SJSA1 (cell line): Measurements from ENCODE around the gene ZNF436. TPM values are rescaled to one million over a fixed set of nuclear protein-coding genes. Genes with fewer than 3 reads are reported as not detected.
"Not testable (repeated sequence)": the region's sequence is repeated elsewhere in the genome, so short reads cannot be mapped to it uniquely, and the experiment has no call there.

Experiments
- DNase-seq, 2 experiments: peaks; one replicate each; pipeline ENCODE4 v3.0.0-alpha.2; 2015 to 2020; ENCODE audit warnings: low spot score in 2 of 2, low read depth in 1 of 2
- H3K27ac ChIP-seq: fragments of 250-450 bp; sonication (Bioruptor Pico); 2 replicates; pipeline ENCODE4 v1.5.1; 2020; ENCODE audit warnings: mild to moderate bottlenecking, moderate library complexity
- H3K27me3 ChIP-seq: fragments of 250-450 bp; sonication (Bioruptor Pico); replicated peaks from 2 replicates; pipeline ENCODE4 v1.5.1; 2020; ENCODE audit warnings: mild to moderate bottlenecking, moderate library complexity
- H3K36me3 ChIP-seq: fragments of 250-450 bp; sonication (Bioruptor Pico); 2 replicates; pipeline ENCODE4 v1.5.1; 2020; ENCODE audit warnings: mild to moderate bottlenecking
- H3K4me1 ChIP-seq: fragments of 250-450 bp; sonication (Bioruptor Pico); replicated peaks from 2 replicates; pipeline ENCODE4 v1.6.1; 2021; ENCODE audit warnings: mild to moderate bottlenecking
- H3K4me3 ChIP-seq: fragments of 250-450 bp; sonication (Bioruptor Pico); 2 replicates; pipeline ENCODE4 v1.5.1; 2020; ENCODE audit warnings: mild to moderate bottlenecking
- H3K9me3 ChIP-seq: fragments of 250-450 bp; sonication (Bioruptor Pico); replicated peaks from 2 replicates; pipeline ENCODE4 v1.5.1; 2020; ENCODE audit warnings: mild to moderate bottlenecking
- total RNA-seq: library from RNA; depleted of rRNA; stranded (reverse); fragments of >200 nt; shearing (Covaris generic); gene quantifications from 2 replicates; pipeline ENCODE4 v1.2.3, GENCODE V29; 2014

Gene ZNF436
- total RNA-seq, 1 experiment from 2014 or later: 13.7 TPM

- Histone ChIP-seq H3K9me3 (no peaks in the 10 kb centered on the region), H3K36me3 (no peaks in the 10 kb centered on the region), H3K4me1 (peaks cover 17% of the 10 kb centered on the region), H3K4me3 (no peak overlapping the region), H3K27me3 (no peaks in the 10 kb centered on the region), H3K27ac (no peak overlapping the region)
- no peak for DNase-seq
Observed at GRCh38 chr1:23383577-23384311, 14.1 kb upstream of the ZNF436 start.

- H3K27me3 ChIP-seq: no peaks in the 10 kb centered on the region
- DNase-seq: no peak
- H3K9me3 ChIP-seq: no peaks in the 10 kb centered on the region
- no peak overlapping the region for H3K27ac ChIP-seq
- no peaks in the 10 kb centered on the region for H3K36me3 ChIP-seq
- H3K4me3 ChIP-seq: no peak overlapping the region
- peaks cover 32% of the 10 kb centered on the region for H3K4me1 ChIP-seq
Observed at GRCh38 chr1:23381233-23381885, 11.7 kb upstream of the ZNF436 start.

GRCh38 chr1:23380719-23381118, 11.1 kb upstream of the ZNF436 start:
- H3K27ac ChIP-seq: no peak overlapping the region
- no peak for DNase-seq
- peaks cover 37% of the 10 kb centered on the region for H3K4me1 ChIP-seq
- H3K27me3 ChIP-seq: no peaks in the 10 kb centered on the region
- no peaks in the 10 kb centered on the region for H3K36me3 ChIP-seq
- no peak overlapping the region for H3K4me3 ChIP-seq
- no peaks in the 10 kb centered on the region for H3K9me3 ChIP-seq

GRCh38 chr1:23380236-23380635, 10.6 kb upstream of the ZNF436 start:
- not testable (repeated sequence) for H3K9me3 ChIP-seq, H3K27me3 ChIP-seq, H3K4me3 ChIP-seq, H3K36me3 ChIP-seq, DNase-seq, H3K27ac ChIP-seq
- H3K4me1 ChIP-seq: peaks cover 36% of the 10 kb centered on the region

- H3K9me3 ChIP-seq: no peaks in the 10 kb centered on the region
- DNase-seq: peak; percentile 86 to 93
- no peak overlapping the region for H3K4me3 ChIP-seq
- peak overlapping the region; percentile 83 for H3K27ac ChIP-seq
- H3K36me3 ChIP-seq: no peaks in the 10 kb centered on the region
- H3K4me1 ChIP-seq: peaks cover 23% of the 10 kb centered on the region
- H3K27me3 ChIP-seq: no peaks in the 10 kb centered on the region
Observed at GRCh38 chr1:23376890-23377811, 7.5 kb upstream of the ZNF436 start.

GRCh38 chr1:23374079-23374735, 4.6 kb upstream of the ZNF436 start:
- not testable (repeated sequence) for DNase-seq
- H3K4me1 ChIP-seq: peaks cover 36% of the 10 kb centered on the region

GRCh38 chr1:23371987-23372880, 2.6 kb upstream of the ZNF436 start:
- no peaks in the 10 kb centered on the region for H3K27me3 ChIP-seq
- peaks cover 8% of the 10 kb centered on the region for H3K36me3 ChIP-seq
- no peak overlapping the region for H3K27ac ChIP-seq
- H3K9me3 ChIP-seq: no peaks in the 10 kb centered on the region
- DNase-seq: no peak
- H3K4me3 ChIP-seq: no peak overlapping the region
- peaks cover 34% of the 10 kb centered on the region for H3K4me1 ChIP-seq

More at GRCh38 chr1:23374079-23374735, 4.6 kb upstream of the ZNF436 start:
- H3K9me3 ChIP-seq, H3K27ac ChIP-seq, H3K27me3 ChIP-seq, H3K4me3 ChIP-seq, H3K36me3 ChIP-seq: not testable (repeated sequence)

- Histone ChIP-seq H3K4me1 (peaks cover 21% of the 10 kb centered on the region), H3K4me3 (no peak overlapping the region), H3K9me3 (no peaks in the 10 kb centered on the region), H3K36me3 (peaks cover 21% of the 10 kb centered on the region), H3K27ac (peak overlapping the region; percentile 75; the same call in 1 of the 2 replicates), H3K27me3 (no peaks in the 10 kb centered on the region)
- DNase-seq: peak in 1 of 2 experiments; percentile 38
Observed at GRCh38 chr1:23370709-23371584, 1.3 kb upstream of the ZNF436 start.

GRCh38 chr1:23370330-23370708, 683 bp upstream of the ZNF436 start:
- Histone ChIP-seq H3K36me3 (peaks cover 24% of the 10 kb centered on the region), H3K4me3 (peak overlapping the region; percentile 63), H3K27ac (peak overlapping the region; percentile 75), H3K9me3 (no peaks in the 10 kb centered on the region), H3K27me3 (no peaks in the 10 kb centered on the region), H3K4me1 (peaks cover 20% of the 10 kb centered on the region)
- DNase-seq: no peak

GRCh38 chr1:23368562-23369334, 888 bp downstream of the ZNF436 start:
- Histone ChIP-seq H3K4me3 (peak overlapping the region; percentile 63), H3K4me1 (peaks cover 20% of the 10 kb centered on the region), H3K27me3 (no peaks in the 10 kb centered on the region), H3K27ac (peak overlapping the region; percentile 75), H3K36me3 (peaks cover 38% of the 10 kb centered on the region), H3K9me3 (peaks cover 6% of the 10 kb centered on the region; the same call in 1 of the 2 replicates)
- peak; percentile 91 to 92 for DNase-seq

GRCh38 chr1:23367791-23368561, 1.7 kb downstream of the ZNF436 start:
- H3K4me3 ChIP-seq: peak overlapping the region; percentile 63
- peaks cover 45% of the 10 kb centered on the region for H3K36me3 ChIP-seq
- H3K27me3 ChIP-seq: no peaks in the 10 kb centered on the region
- peak overlapping the region; percentile 75 for H3K27ac ChIP-seq
- peak; percentile 97 to 99 for DNase-seq
- H3K4me1 ChIP-seq: peaks cover 20% of the 10 kb centered on the region
- peaks cover 8% of the 10 kb centered on the region for H3K9me3 ChIP-seq
